HEK293 (cell line): Measurements from ENCODE around the gene KLF13.

Experiments
- CTCF ChIA-PET: fragments of 350-600 bp; formaldehyde crosslinking; extraction: SDS; loops from one replicate; lab custom pipeline; 2021; ENCODE audit warnings: antibody characterized with exemption; lab: Yijun Ruan, JAX
- POLR2A ChIA-PET: fragments of 300-600 bp; formaldehyde crosslinking; extraction: SDS; loops from one replicate; lab custom pipeline; 2020; ENCODE audit warnings: antibody characterized with exemption, inconsistent platforms; lab: Yijun Ruan, JAX
- H3K27ac ChIP-seq: fragments of 200-500 bp; sonication (Bioruptor generic); 2 replicates; pipeline ENCODE4 v1.5.1; 2014; ENCODE audit warnings: low read depth, low read length, control low read depth, inconsistent platforms; ENCODE audit errors: extremely low read depth
- H3K36me3 ChIP-seq, 2 experiments: fragments of 200-500 bp in 1 of 2; sonication (Bioruptor generic) in 1 of 2; 1 replicate in 1 of 2; 2 replicates in 1 of 2; pipeline ENCODE4 v1.5.1; 2014 to 2017; ENCODE audit warnings: inconsistent platforms in 2 of 2, low read length in 2 of 2; ENCODE audit not compliant: control insufficient read depth in 2 of 2, insufficient read depth in 1 of 2
- H3K4me1 ChIP-seq: fragments of 200-500 bp; sonication (Bioruptor generic); 2 replicates; pipeline ENCODE4 v1.5.1; 2014; ENCODE audit warnings: mild to moderate bottlenecking, low read length, inconsistent platforms; ENCODE audit not compliant: control insufficient read depth, insufficient read depth
- H3K4me3 ChIP-seq: 2 replicates; pipeline ENCODE4 v1.5.1; 2011; ENCODE audit warnings: low read depth, mild to moderate bottlenecking, control low read depth, low read length, moderate library complexity
- H3K9me3 ChIP-seq: fragments of 200-500 bp; sonication (Bioruptor generic); 2 replicates; pipeline ENCODE4 v1.5.1; 2014; ENCODE audit warnings: low read depth, low read length, inconsistent platforms; ENCODE audit not compliant: control insufficient read depth, insufficient read depth
- EGR2 ChIP-seq: fragments of 450-650 bp; formaldehyde crosslinking; IDR thresholded peaks from 2 replicates; pipeline ENCODE4 v1.5.1; 2016; ENCODE audit warnings: low read depth, missing biosample characterization, missing genetic modification characterization
- KLF7 ChIP-seq: fragments of 450-650 bp; formaldehyde crosslinking; IDR thresholded peaks from 2 replicates; pipeline ENCODE4 v1.5.1; 2016; ENCODE audit warnings: missing biosample characterization, missing genetic modification characterization, borderline replicate concordance
- PATZ1 ChIP-seq: fragments of 450-650 bp; formaldehyde crosslinking; IDR thresholded peaks from 2 replicates; pipeline ENCODE4 v1.5.1; 2016; ENCODE audit warnings: missing biosample characterization, missing genetic modification characterization
- SP3 ChIP-seq: fragments of 450-650 bp; formaldehyde crosslinking; IDR thresholded peaks from 2 replicates; pipeline ENCODE4 v1.5.1; 2016; ENCODE audit warnings: missing biosample characterization, missing genetic modification characterization
- SP7 ChIP-seq: fragments of 450-650 bp; formaldehyde crosslinking; IDR thresholded peaks from 2 replicates; pipeline ENCODE4 v1.5.1; 2016; ENCODE audit warnings: missing biosample characterization, missing genetic modification characterization
- ZBTB21 ChIP-seq: fragments of 450-650 bp; formaldehyde crosslinking; IDR thresholded peaks from 2 replicates; pipeline ENCODE4 v1.5.1; 2017; ENCODE audit warnings: missing biosample characterization, missing genetic modification characterization
- ZIC2 ChIP-seq: fragments of 450-650 bp; formaldehyde crosslinking; IDR thresholded peaks from 2 replicates; pipeline ENCODE4 v1.5.1; 2016; ENCODE audit warnings: missing biosample characterization, missing genetic modification characterization
- ZNF16 ChIP-seq: fragments of 450-650 bp; formaldehyde crosslinking; IDR thresholded peaks from 2 replicates; pipeline ENCODE4 v1.5.1; 2016; ENCODE audit warnings: low read depth, missing biosample characterization, missing genetic modification characterization
- ZNF169 ChIP-seq: fragments of 450-650 bp; formaldehyde crosslinking; IDR thresholded peaks from 2 replicates; pipeline ENCODE4 v1.5.1; 2016; ENCODE audit warnings: missing biosample characterization, missing genetic modification characterization
- ZNF335 ChIP-seq: fragments of 450-650 bp; formaldehyde crosslinking; conservative IDR thresholded peaks from 2 replicates; pipeline ENCODE4 v1.5.1; 2016; ENCODE audit warnings: missing biosample characterization, missing genetic modification characterization
- ZNF354C ChIP-seq: fragments of 450-650 bp; formaldehyde crosslinking; IDR thresholded peaks from 2 replicates; pipeline ENCODE4 v1.5.1; 2016; ENCODE audit warnings: missing biosample characterization, missing genetic modification characterization, low read depth, borderline replicate concordance
- ZNF398 ChIP-seq: fragments of 450-650 bp; formaldehyde crosslinking; IDR thresholded peaks from 2 replicates; pipeline ENCODE4 v1.5.1; 2017; ENCODE audit warnings: missing biosample characterization, missing genetic modification characterization
- ZNF423 ChIP-seq: fragments of 450-650 bp; formaldehyde crosslinking; IDR thresholded peaks from 2 replicates; pipeline ENCODE4 v1.5.1; 2016; ENCODE audit warnings: missing biosample characterization, missing genetic modification characterization
- ZNF560 ChIP-seq: fragments of 450-650 bp; formaldehyde crosslinking; IDR thresholded peaks from 2 replicates; pipeline ENCODE4 v1.5.1; 2017; ENCODE audit warnings: missing biosample characterization, missing genetic modification characterization, borderline replicate concordance
- ZNF580 ChIP-seq: fragments of 450-650 bp; formaldehyde crosslinking; IDR thresholded peaks from 2 replicates; pipeline ENCODE4 v1.5.1; 2016; ENCODE audit warnings: missing biosample characterization, missing genetic modification characterization
- ZNF621 ChIP-seq: fragments of 450-650 bp; formaldehyde crosslinking; IDR thresholded peaks from 2 replicates; pipeline ENCODE4 v1.5.1; 2017; ENCODE audit warnings: missing biosample characterization, missing genetic modification characterization
- ZNF670 ChIP-seq: fragments of 450-650 bp; formaldehyde crosslinking; IDR thresholded peaks from 2 replicates; pipeline ENCODE4 v1.5.1; 2016; ENCODE audit warnings: missing biosample characterization, missing genetic modification characterization, low read depth
- ZNF701 ChIP-seq: fragments of 450-650 bp; formaldehyde crosslinking; IDR thresholded peaks from 2 replicates; pipeline ENCODE4 v1.5.1; 2016; ENCODE audit warnings: missing biosample characterization, missing genetic modification characterization
- ZSCAN18 ChIP-seq: fragments of 450-650 bp; formaldehyde crosslinking; IDR thresholded peaks from 2 replicates; pipeline ENCODE4 v1.5.1; 2016; ENCODE audit warnings: missing biosample characterization, missing genetic modification characterization

Gene KLF13

GRCh38 chr15:31404345-31404744 lies 77.7 kb downstream of the KLF13 start:
- H3K36me3 ChIP-seq = no peaks in the 10 kb centered on the region
- POLR2A ChIA-PET = no interaction called here
- H3K9me3 ChIP-seq = no peaks in the 10 kb centered on the region
- no peak overlapping the region for H3K27ac ChIP-seq
- no peak overlapping the region for H3K4me3 ChIP-seq
- TF ChIP-seq ZNF398 (tag by site-specific recombination) (no peak), EGR2 (no peak), ZSCAN18 (tag by site-specific recombination) (no peak), ZBTB21 (tag by site-specific recombination) (no peak)
- H3K4me1 ChIP-seq = no peaks in the 10 kb centered on the region
- CTCF ChIA-PET = no interaction called here

GRCh38 chr15:31405200-31405920 lies 78.7 kb downstream of the KLF13 start:
- Histone ChIP-seq H3K9me3 (no peaks in the 10 kb centered on the region), H3K27ac (no peak overlapping the region)
- CTCF ChIA-PET = no interaction called here
- TF ChIP-seq ZNF16 (tag by site-specific recombination) (no peak), ZNF580 (no peak), SP7 (tag by site-specific recombination) (no peak), PATZ1 (tag by site-specific recombination) (no peak), ZNF354C (tag by site-specific recombination) (no peak), KLF7 (tag by site-specific recombination) (no peak)
- TF ChIP-seq, all 188 proteins: peak for 0
- no peak overlapping the region for H3K4me3 ChIP-seq
- no peaks in the 10 kb centered on the region for H3K36me3 ChIP-seq
- POLR2A ChIA-PET = no interaction called here
- no peaks in the 10 kb centered on the region for H3K4me1 ChIP-seq

GRCh38 chr15:31407376-31407775 lies 80.7 kb downstream of the KLF13 start:
- Histone ChIP-seq H3K9me3 (no peaks in the 10 kb centered on the region), H3K27ac (no peak overlapping the region), H3K4me3 (no peak overlapping the region), H3K4me1 (no peaks in the 10 kb centered on the region), H3K36me3 (no peaks in the 10 kb centered on the region)
- ChIA-PET CTCF (no interaction called here), POLR2A (no interaction called here)
- no peak for TF ChIP-seq ZNF670 (tag by site-specific recombination)
- TF ChIP-seq ZNF335 (tag by site-specific recombination) = no peak
- TF ChIP-seq ZNF621 (tag by site-specific recombination) = no peak
- no peak for TF ChIP-seq ZSCAN18 (tag by site-specific recombination)
- TF ChIP-seq SP3 = no peak
- no peak for TF ChIP-seq ZNF423 (tag by site-specific recombination)
- TF ChIP-seq ZNF169 (tag by site-specific recombination) = no peak
- TF ChIP-seq ZNF560 = no peak
- TF ChIP-seq ZIC2 (tag by site-specific recombination) = no peak
- TF ChIP-seq ZNF701 (tag by site-specific recombination) = no peak
